Thyroid gland (tissue), 4 donors: ENCODE data around the gene TYW3.
"Not testable (repeated sequence)": the region's sequence is repeated elsewhere in the genome, so short reads cannot be mapped to it uniquely, and the experiment has no call there.

ENCODE experiments used
- CTCF ChIP-seq, 6 experiments: fragments of 200-600 bp in 3 of 6; fragments of 450-650 bp in 3 of 6; sonication (generic) in 3 of 6; IDR thresholded peaks; one replicate each; pipeline ENCODE4 v1.5.1; 2016 to 2019; ENCODE audit warnings: antibody characterized with exemption in 6 of 6, mild to moderate bottlenecking in 2 of 6, inconsistent platforms in 1 of 6, moderate library complexity in 1 of 6
- POLR2A ChIP-seq, 2 donors: fragments of 450-650 bp; IDR thresholded peaks; one replicate each; pipeline ENCODE4 v1.6.1; 2017; ENCODE audit warnings: antibody characterized with exemption in 2 of 2, mild to moderate bottlenecking in 2 of 2, moderate library complexity in 1 of 2

- TF ChIP-seq CTCF, POLR2A (IDR thresholded peaks at IDR 0.05): not testable (repeated sequence)
Observed at GRCh38 chr1:74745247-74745646, 12.3 kb downstream of the TYW3 start.
